A673 (cell line): ENCODE data around the gene FHIT. TPM values are rescaled to one million over a fixed set of nuclear protein-coding genes. Genes with fewer than 3 reads are reported as not detected.

Source experiments
- BruUV-seq: library from RNA; stranded (reverse); fragments of 400-500 nt; replicated peaks from 2 replicates; lab custom pipeline; 2021; lab: Mats Ljungman, UMichigan
- CTCF ChIA-PET: fragments of 300-600 bp; sonication (Branson Sonifier 250); formaldehyde crosslinking; loops from one replicate; lab custom pipeline; 2022; ENCODE audit warnings: antibody characterized with exemption; lab: Charles Lee
- POLR2A ChIA-PET: fragments of 300-600 bp; sonication (Branson Sonifier 250); formaldehyde crosslinking; loops from one replicate; lab custom pipeline; 2022; ENCODE audit warnings: antibody characterized with exemption; ENCODE audit not compliant: low non-redundant PET; lab: Charles Lee
- DNase-seq: peaks from one replicate; pipeline ENCODE4 v3.0.0-alpha.2; 2015; ENCODE audit warnings: low spot score
- H3K27ac ChIP-seq: fragments of 200-600 bp; sonication (generic); 2 replicates; pipeline ENCODE4 v1.5.1; 2016; ENCODE audit warnings: mixed run types, low read depth, mild to moderate bottlenecking, mixed read lengths, antibody characterized with exemption, low read length; ENCODE audit not compliant: poor library complexity, severe bottlenecking
- H3K27me3 ChIP-seq: fragments of 200-600 bp; sonication (generic); replicated peaks from 2 replicates; pipeline ENCODE4 v1.6.1; 2017; ENCODE audit warnings: mixed run types, low read depth, mild to moderate bottlenecking, mixed read lengths, antibody characterized with exemption, low read length; ENCODE audit not compliant: insufficient read depth, poor library complexity
- H3K36me3 ChIP-seq: fragments of 200-600 bp; sonication (generic); 2 replicates; pipeline ENCODE4 v1.6.1; 2016; ENCODE audit warnings: mixed run types, mild to moderate bottlenecking, mixed read lengths, antibody characterized with exemption, low read length; ENCODE audit not compliant: insufficient read depth, poor library complexity, severe bottlenecking
- H3K4me1 ChIP-seq: fragments of 200-600 bp; sonication (generic); 2 replicates; pipeline ENCODE4 v1.6.1; 2017; ENCODE audit warnings: mixed run types, mild to moderate bottlenecking, mixed read lengths, antibody characterized with exemption, low read length; ENCODE audit not compliant: insufficient read depth, poor library complexity, severe bottlenecking
- H3K4me3 ChIP-seq: fragments of 200-600 bp; sonication (generic); 2 replicates; pipeline ENCODE4 v1.5.1; 2016; ENCODE audit warnings: low read depth, mixed run types, mild to moderate bottlenecking, mixed read lengths, low read length; ENCODE audit not compliant: poor library complexity, severe bottlenecking
- H3K9me3 ChIP-seq: fragments of 200-600 bp; sonication (generic); 2 replicates; pipeline ENCODE4 v1.6.1; 2016; ENCODE audit warnings: mixed run types, low read depth, mild to moderate bottlenecking, mixed read lengths, antibody characterized with exemption, low read length; ENCODE audit not compliant: poor library complexity, severe bottlenecking
- CTCF ChIP-seq: fragments of 300-800, 200-600 bp; sonication (generic); conservative IDR thresholded peaks from 2 replicates; pipeline ENCODE4 v1.5.1; 2017; ENCODE audit warnings: low read depth, mild to moderate bottlenecking, antibody characterized with exemption, low read length, moderate library complexity, mixed read lengths
- EZH2 ChIP-seq: fragments of 200-600 bp; sonication (generic); IDR thresholded peaks from 2 replicates; pipeline ENCODE4 v1.6.1; 2017; ENCODE audit warnings: borderline replicate concordance, low read depth, mild to moderate bottlenecking, mixed read lengths, antibody characterized with exemption, low read length; ENCODE audit not compliant: poor library complexity, severe bottlenecking
- intact Hi-C: fragments of 100-400 bp; cut with micrococcal nuclease; formaldehyde crosslinking; loops from one replicate; pipeline ENCODE4 v1.10.0; 2022; ENCODE audit not compliant: unreplicated experiment
- total RNA-seq: library from RNA; stranded (reverse); gene quantifications from 2 replicates; pipeline ENCODE4 v1.2.3, GENCODE V29; 2021

Gene FHIT
- total RNA-seq, 1 experiment from 2014 or later: not detected

- intact Hi-C loops: no loop called here
- no peaks in the 10 kb centered on the region for H3K4me1 ChIP-seq
- no peaks in the 10 kb centered on the region for H3K9me3 ChIP-seq
- no peak for TF ChIP-seq CTCF
- no peak for TF ChIP-seq EZH2
- ChIA-PET POLR2A (no interaction called here), CTCF (no interaction called here)
- no peaks in the 10 kb centered on the region for H3K36me3 ChIP-seq
- H3K27ac ChIP-seq: no peak overlapping the region
- H3K27me3 ChIP-seq: no peaks in the 10 kb centered on the region
- BruUV-seq: no TSS peak
- no peak overlapping the region for H3K4me3 ChIP-seq
- no peak for DNase-seq
Measured at GRCh38 chr3:59777066-59777465, 1474.2 kb downstream of the FHIT start.

GRCh38 chr3:59775761-59776325, 1475.4 kb downstream of the FHIT start:
- ChIA-PET POLR2A (no interaction called here), CTCF (no interaction called here)
- intact Hi-C loops: no loop called here
- Histone ChIP-seq H3K27me3 (no peaks in the 10 kb centered on the region), H3K9me3 (no peaks in the 10 kb centered on the region), H3K4me3 (no peak overlapping the region), H3K36me3 (no peaks in the 10 kb centered on the region), H3K4me1 (no peaks in the 10 kb centered on the region), H3K27ac (no peak overlapping the region)
- BruUV-seq: no TSS peak
- TF ChIP-seq CTCF: no peak
- TF ChIP-seq EZH2: no peak
- DNase-seq: no peak

GRCh38 chr3:59775106-59775505, 1476.1 kb downstream of the FHIT start:
- POLR2A ChIA-PET: no interaction called here
- Histone ChIP-seq H3K27me3 (no peaks in the 10 kb centered on the region), H3K4me1 (no peaks in the 10 kb centered on the region), H3K27ac (no peak overlapping the region), H3K4me3 (no peak overlapping the region), H3K9me3 (no peaks in the 10 kb centered on the region), H3K36me3 (no peaks in the 10 kb centered on the region)
- no peak for TF ChIP-seq EZH2
- no peak for TF ChIP-seq CTCF
- intact Hi-C loops: no loop called here
- no TSS peak for BruUV-seq
- CTCF ChIA-PET: no interaction called here
- no peak for DNase-seq
